ENCODE measurements around the gene EPC1.
"Not testable (repeated sequence)": the region's sequence is repeated elsewhere in the genome, so short reads cannot be mapped to it uniquely, and the experiment has no call there.

Gene EPC1

GRCh38 chr10:32229788-32230187 is 117.2 kb downstream of the EPC1 start:
- H3K27me3 Mint-ChIP-seq; H3K4me3 Mint-ChIP-seq; H3K9me3 Mint-ChIP-seq (ENCODE audit: low read depth); H3K36me3 Mint-ChIP-seq; H3K4me1 Mint-ChIP-seq (ENCODE audit: low read depth); H3K27ac Mint-ChIP-seq: not testable (repeated sequence)

- Mint-ChIP-seq H3K9me3 (ENCODE audit: low read depth) (no peaks in the 10 kb centered on the region), H3K4me1 (ENCODE audit: low read depth) (no peaks in the 10 kb centered on the region), H3K4me3 (no peak overlapping the region), H3K27me3 (no peaks in the 10 kb centered on the region), H3K27ac (no peak overlapping the region), H3K36me3 (no peaks in the 10 kb centered on the region)
Observed at GRCh38 chr10:32229170-32229569, 117.8 kb downstream of the EPC1 start.

- Mint-ChIP-seq H3K9me3 (ENCODE audit: low read depth) (no peaks in the 10 kb centered on the region), H3K4me1 (ENCODE audit: low read depth) (no peaks in the 10 kb centered on the region), H3K27ac (no peak overlapping the region), H3K27me3 (no peaks in the 10 kb centered on the region), H3K36me3 (no peaks in the 10 kb centered on the region), H3K4me3 (no peak overlapping the region)
Observed at GRCh38 chr10:32227802-32228201, 119.2 kb downstream of the EPC1 start.

DNA sequence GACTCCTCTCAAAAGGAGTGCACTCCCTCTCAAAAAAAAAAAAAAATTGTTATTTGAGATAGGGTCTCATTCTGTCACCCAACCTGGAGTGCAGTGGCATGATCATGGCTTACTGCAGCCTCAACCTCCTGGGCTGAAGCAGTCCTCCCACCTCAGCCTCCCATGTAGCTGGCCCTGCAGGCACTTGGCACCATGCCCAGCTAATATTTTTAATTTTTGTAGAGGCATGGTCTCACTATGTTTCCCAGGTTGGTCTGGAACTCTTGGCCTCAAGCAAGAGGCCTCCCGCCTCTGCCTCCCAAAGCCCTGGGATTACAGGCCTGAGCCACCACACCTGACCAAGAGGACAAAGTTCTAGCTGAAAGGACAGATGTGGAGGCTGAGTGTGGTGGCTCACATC is 120.3 kb downstream of the EPC1 start:
- H3K27ac Mint-ChIP-seq, result no peak overlapping the region
- no peaks in the 10 kb centered on the region for H3K27me3 Mint-ChIP-seq
- H3K36me3 Mint-ChIP-seq, result no peaks in the 10 kb centered on the region
- H3K4me1 Mint-ChIP-seq (ENCODE audit: low read depth), result no peaks in the 10 kb centered on the region
- H3K9me3 Mint-ChIP-seq (ENCODE audit: low read depth), result no peaks in the 10 kb centered on the region
- H3K4me3 Mint-ChIP-seq, result no peak overlapping the region

- Mint-ChIP-seq H3K4me3 (no peak overlapping the region), H3K27ac (no peak overlapping the region), H3K4me1 (ENCODE audit: low read depth) (no peaks in the 10 kb centered on the region), H3K27me3 (no peaks in the 10 kb centered on the region), H3K9me3 (ENCODE audit: low read depth) (no peaks in the 10 kb centered on the region), H3K36me3 (no peaks in the 10 kb centered on the region)
Observed at GRCh38 chr10:32225976-32226375, 121.0 kb downstream of the EPC1 start.

- H3K9me3 Mint-ChIP-seq (ENCODE audit: low read depth); H3K4me3 Mint-ChIP-seq; H3K27me3 Mint-ChIP-seq; H3K4me1 Mint-ChIP-seq (ENCODE audit: low read depth); H3K27ac Mint-ChIP-seq: not testable (repeated sequence)
- peaks cover 10% of the 10 kb centered on the region for H3K36me3 Mint-ChIP-seq
Observed at GRCh38 chr10:32222376-32222775, 124.6 kb downstream of the EPC1 start.

DNA sequence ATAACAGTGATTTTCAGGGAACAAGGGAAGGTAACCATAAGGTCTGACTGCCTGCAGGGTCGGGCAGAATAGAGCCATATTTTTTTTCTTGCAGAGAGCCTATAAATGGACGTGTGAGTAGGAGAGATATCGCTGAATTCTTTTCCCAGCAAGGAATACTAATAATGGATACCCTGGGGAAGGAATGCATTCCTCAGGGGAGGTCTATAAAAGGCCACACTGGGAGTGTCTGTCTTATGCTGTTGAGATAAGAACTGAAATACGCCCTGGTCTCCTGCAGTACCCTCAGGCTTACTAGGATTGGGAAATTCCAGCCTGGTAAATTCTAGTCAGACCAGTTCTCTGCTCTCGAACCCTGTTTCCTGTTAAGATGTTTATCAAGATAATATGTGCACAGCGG is 127.8 kb downstream of the EPC1 start:
- not testable (repeated sequence) for H3K9me3 Mint-ChIP-seq (ENCODE audit: low read depth); H3K4me3 Mint-ChIP-seq; H3K4me1 Mint-ChIP-seq (ENCODE audit: low read depth); H3K27me3 Mint-ChIP-seq; H3K27ac Mint-ChIP-seq
- peaks cover 12% of the 10 kb centered on the region for H3K36me3 Mint-ChIP-seq

DNA sequence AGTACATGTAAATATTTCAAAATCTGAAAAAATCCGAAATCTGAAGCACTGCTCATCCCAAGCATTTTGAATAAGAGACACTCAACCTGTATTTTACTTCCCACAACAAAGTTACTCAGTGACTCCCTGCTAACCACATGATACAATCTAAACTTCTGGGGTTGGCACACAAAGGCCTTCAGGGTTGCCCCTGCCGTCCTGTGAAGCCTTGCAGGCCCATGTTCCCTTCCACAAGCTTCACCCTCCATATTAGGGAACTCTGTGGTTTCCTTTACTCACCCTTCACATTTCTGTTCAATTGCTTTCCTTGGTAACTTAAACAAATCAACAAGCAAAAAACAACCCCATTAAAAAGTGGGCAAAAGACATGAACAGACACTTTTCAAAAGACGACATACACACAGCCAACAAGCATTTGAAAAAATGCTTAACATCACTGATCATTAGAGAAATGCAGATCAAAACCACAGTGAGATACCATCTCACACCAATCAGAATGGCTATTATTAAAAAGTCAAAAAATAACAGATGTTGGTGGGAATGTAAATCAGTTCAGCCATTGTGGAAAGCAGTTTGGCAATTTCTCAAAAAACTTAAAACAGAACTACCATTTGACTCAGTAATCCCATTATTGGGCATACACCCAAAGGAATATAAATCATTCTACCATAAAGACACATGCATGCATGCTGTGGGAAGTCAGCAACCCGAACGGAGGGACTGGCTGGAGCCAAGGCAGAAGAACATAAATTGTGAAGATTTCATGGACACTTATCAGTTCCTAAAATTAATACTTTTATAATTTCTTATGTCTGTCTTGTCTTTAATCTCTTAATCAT is 128.5 kb downstream of the EPC1 start:
- not testable (repeated sequence) for H3K9me3 Mint-ChIP-seq (ENCODE audit: low read depth); H3K27ac Mint-ChIP-seq; H3K27me3 Mint-ChIP-seq; H3K4me3 Mint-ChIP-seq; H3K4me1 Mint-ChIP-seq (ENCODE audit: low read depth)
- H3K36me3 Mint-ChIP-seq, result peaks cover 12% of the 10 kb centered on the region
